Ishikawa (cell line): ENCODE results near the gene SOCS2.

Experiments
- CREB1 ChIP-seq: IDR thresholded peaks from 2 replicates; pipeline ENCODE4 v1.6.1; 2012; ENCODE audit warnings: low read depth
- EGR1 ChIP-seq: IDR thresholded peaks from 2 replicates; pipeline ENCODE4 v1.6.1; 2012
- EP300 ChIP-seq: IDR thresholded peaks from 2 replicates; pipeline ENCODE4 v1.6.1; 2012; ENCODE audit warnings: borderline replicate concordance
- FOXM1 ChIP-seq: IDR thresholded peaks from 2 replicates; pipeline ENCODE4 v1.6.1; 2012; ENCODE audit warnings: low read depth, borderline replicate concordance
- NFIC ChIP-seq: IDR thresholded peaks from 2 replicates; pipeline ENCODE4 v1.6.1; 2012
- RAD21 ChIP-seq: IDR thresholded peaks from 2 replicates; pipeline ENCODE4 v1.6.1; 2012; ENCODE audit warnings: low read depth
- TAF1 ChIP-seq: IDR thresholded peaks from 2 replicates; pipeline ENCODE4 v1.6.1; 2012; ENCODE audit warnings: low read depth, mild to moderate bottlenecking
- TEAD4 ChIP-seq: IDR thresholded peaks from 2 replicates; pipeline ENCODE4 v1.6.1; 2012
- YY1 ChIP-seq: IDR thresholded peaks from 2 replicates; pipeline ENCODE4 v1.6.1; 2012; ENCODE audit warnings: low read depth
- ZBTB7A ChIP-seq: IDR thresholded peaks from 2 replicates; pipeline ENCODE4 v1.6.1; 2012; ENCODE audit warnings: low read depth
- TF ChIP-seq, protein P1 (sequence below): IDR thresholded peaks from 2 replicates; pipeline ENCODE4 v1.6.1; 2012; ENCODE audit warnings: low read depth, mild to moderate bottlenecking
- TF ChIP-seq, protein P2 (sequence below): IDR thresholded peaks from 2 replicates; pipeline ENCODE4 v1.6.1; 2012

DNA sequence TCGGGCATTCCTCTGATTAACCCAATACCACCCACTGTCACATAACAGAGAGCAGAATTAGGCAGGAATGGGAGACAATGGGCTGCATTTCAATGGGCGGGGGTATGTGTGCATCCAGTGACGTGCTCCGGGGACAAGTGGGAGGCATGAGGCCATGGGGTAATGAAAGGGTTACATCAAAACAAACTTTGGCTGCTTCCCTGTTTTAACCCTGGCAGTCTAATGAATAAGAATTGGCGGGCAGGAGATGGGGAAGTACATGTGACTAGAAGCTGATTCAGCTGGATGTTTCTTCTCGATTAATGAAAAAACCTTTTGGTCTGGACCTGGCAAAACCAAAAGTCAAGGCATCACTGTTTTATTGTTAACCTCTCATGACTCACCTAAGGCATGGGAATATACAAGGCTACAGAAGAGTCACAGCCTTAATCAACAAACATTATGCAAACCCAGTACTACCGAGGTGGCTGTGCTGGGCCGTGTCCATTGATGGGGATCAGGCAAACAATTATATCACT is 44.2 kb downstream of the SOCS2 start:
- no peak for TF ChIP-seq EP300
- no peak for TF ChIP-seq TAF1
- TF ChIP-seq RAD21: no peak
- TF ChIP-seq, protein P1, sequence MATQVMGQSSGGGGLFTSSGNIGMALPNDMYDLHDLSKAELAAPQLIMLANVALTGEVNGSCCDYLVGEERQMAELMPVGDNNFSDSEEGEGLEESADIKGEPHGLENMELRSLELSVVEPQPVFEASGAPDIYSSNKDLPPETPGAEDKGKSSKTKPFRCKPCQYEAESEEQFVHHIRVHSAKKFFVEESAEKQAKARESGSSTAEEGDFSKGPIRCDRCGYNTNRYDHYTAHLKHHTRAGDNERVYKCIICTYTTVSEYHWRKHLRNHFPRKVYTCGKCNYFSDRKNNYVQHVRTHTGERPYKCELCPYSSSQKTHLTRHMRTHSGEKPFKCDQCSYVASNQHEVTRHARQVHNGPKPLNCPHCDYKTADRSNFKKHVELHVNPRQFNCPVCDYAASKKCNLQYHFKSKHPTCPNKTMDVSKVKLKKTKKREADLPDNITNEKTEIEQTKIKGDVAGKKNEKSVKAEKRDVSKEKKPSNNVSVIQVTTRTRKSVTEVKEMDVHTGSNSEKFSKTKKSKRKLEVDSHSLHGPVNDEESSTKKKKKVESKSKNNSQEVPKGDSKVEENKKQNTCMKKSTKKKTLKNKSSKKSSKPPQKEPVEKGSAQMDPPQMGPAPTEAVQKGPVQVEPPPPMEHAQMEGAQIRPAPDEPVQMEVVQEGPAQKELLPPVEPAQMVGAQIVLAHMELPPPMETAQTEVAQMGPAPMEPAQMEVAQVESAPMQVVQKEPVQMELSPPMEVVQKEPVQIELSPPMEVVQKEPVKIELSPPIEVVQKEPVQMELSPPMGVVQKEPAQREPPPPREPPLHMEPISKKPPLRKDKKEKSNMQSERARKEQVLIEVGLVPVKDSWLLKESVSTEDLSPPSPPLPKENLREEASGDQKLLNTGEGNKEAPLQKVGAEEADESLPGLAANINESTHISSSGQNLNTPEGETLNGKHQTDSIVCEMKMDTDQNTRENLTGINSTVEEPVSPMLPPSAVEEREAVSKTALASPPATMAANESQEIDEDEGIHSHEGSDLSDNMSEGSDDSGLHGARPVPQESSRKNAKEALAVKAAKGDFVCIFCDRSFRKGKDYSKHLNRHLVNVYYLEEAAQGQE: no peak
- no peak for TF ChIP-seq YY1
- TF ChIP-seq, protein P2, sequence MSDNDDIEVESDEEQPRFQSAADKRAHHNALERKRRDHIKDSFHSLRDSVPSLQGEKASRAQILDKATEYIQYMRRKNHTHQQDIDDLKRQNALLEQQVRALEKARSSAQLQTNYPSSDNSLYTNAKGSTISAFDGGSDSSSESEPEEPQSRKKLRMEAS: no peak
- TF ChIP-seq CREB1: no peak
- TF ChIP-seq ZBTB7A: no peak
- TF ChIP-seq TEAD4: no peak
- TF ChIP-seq FOXM1: no peak
- no peak for TF ChIP-seq NFIC
- no peak for TF ChIP-seq EGR1
